Smooth muscle cell (in vitro differentiated cells): Measurements from ENCODE around the gene ARHGAP21. TPM values are rescaled to one million over a fixed set of nuclear protein-coding genes. Genes with fewer than 3 reads are reported as not detected.

Experiments
- DNase-seq: peaks from one replicate; lab custom pipeline; 2025; ENCODE audit not compliant: unreplicated experiment; lab: John Stamatoyannopoulos, UW
- H2AFZ ChIP-seq: fragments of 200-600 bp; sonication (generic); 2 replicates; pipeline ENCODE4 v1.6.0; 2016; ENCODE audit warnings: antibody characterized with exemption, low read depth, mild to moderate bottlenecking
- H3F3A ChIP-seq: fragments of 200-600 bp; sonication (generic); 2 replicates; pipeline ENCODE4 v1.6.0; 2017; ENCODE audit warnings: antibody characterized with exemption, low read depth
- H3K27ac ChIP-seq: fragments of 200-600 bp; sonication (generic); 2 replicates; pipeline ENCODE4 v1.5.1; 2016; ENCODE audit warnings: low read depth, mild to moderate bottlenecking
- H3K27me3 ChIP-seq: fragments of 200-600 bp; sonication (generic); 2 replicates; pipeline ENCODE4 v1.6.1; 2016; ENCODE audit warnings: low read depth, mild to moderate bottlenecking
- H3K36me3 ChIP-seq: fragments of 200-600 bp; sonication (generic); 2 replicates; pipeline ENCODE4 v1.5.1; 2016; ENCODE audit warnings: low read depth
- H3K4me1 ChIP-seq: fragments of 200-600 bp; sonication (generic); 2 replicates; pipeline ENCODE4 v1.5.1; 2016; ENCODE audit warnings: low read depth
- H3K4me2 ChIP-seq: fragments of 200-600 bp; sonication (generic); 2 replicates; pipeline ENCODE4 v1.6.0; 2016; ENCODE audit warnings: mild to moderate bottlenecking
- H3K4me3 ChIP-seq: fragments of 200-600 bp; sonication (generic); 2 replicates; pipeline ENCODE4 v1.5.1; 2016; ENCODE audit warnings: mild to moderate bottlenecking
- H3K79me2 ChIP-seq: fragments of 200-600 bp; sonication (generic); 2 replicates; pipeline ENCODE4 v1.6.0; 2016; ENCODE audit warnings: low read depth, mild to moderate bottlenecking
- H3K9ac ChIP-seq: fragments of 200-600 bp; sonication (generic); 2 replicates; pipeline ENCODE4 v1.6.0; 2016; ENCODE audit warnings: low read depth
- H3K9me3 ChIP-seq: fragments of 200-600 bp; sonication (generic); replicated peaks from 2 replicates; pipeline ENCODE4 v1.5.1; 2016; ENCODE audit warnings: low read depth
- H4K20me1 ChIP-seq: fragments of 200-600 bp; sonication (generic); 2 replicates; pipeline ENCODE4 v1.6.0; 2016; ENCODE audit warnings: low read depth
- WGBS: methylation state at CpG from one replicate; pipeline ENCODE4 v1.1.7; 2016; ENCODE audit warnings: low lambda C conversion rate; 5-methylcytosine and 5-hydroxymethylcytosine counted together
- polyA plus RNA-seq: library from polyadenylated mRNA; unstranded; fragments of >200 nt; fragmentation: Nextera tagmentation; extraction: Ambion mirVana; gene quantifications from 2 replicates; pipeline ENCODE4 v1.2.1, GENCODE V29; 2016
- total RNA-seq: library from RNA; depleted of rRNA; stranded (reverse); fragments of >200 nt; gene quantifications from 2 replicates; pipeline ENCODE4 v1.2.3, GENCODE V29; 2014
- TF ChIP-seq, protein P1 (sequence below): fragments of 200-600 bp; sonication (generic); IDR thresholded peaks from 2 replicates; pipeline ENCODE4 v1.5.1; 2017; ENCODE audit warnings: borderline replicate concordance, mild to moderate bottlenecking, antibody characterized with exemption; ENCODE audit not compliant: insufficient read depth, poor library complexity, severe bottlenecking

ARHGAP21 gene
- total and polyA plus RNA-seq, 2 experiments from 2014 or later, result 8.9 to 59.1 TPM

DNA sequence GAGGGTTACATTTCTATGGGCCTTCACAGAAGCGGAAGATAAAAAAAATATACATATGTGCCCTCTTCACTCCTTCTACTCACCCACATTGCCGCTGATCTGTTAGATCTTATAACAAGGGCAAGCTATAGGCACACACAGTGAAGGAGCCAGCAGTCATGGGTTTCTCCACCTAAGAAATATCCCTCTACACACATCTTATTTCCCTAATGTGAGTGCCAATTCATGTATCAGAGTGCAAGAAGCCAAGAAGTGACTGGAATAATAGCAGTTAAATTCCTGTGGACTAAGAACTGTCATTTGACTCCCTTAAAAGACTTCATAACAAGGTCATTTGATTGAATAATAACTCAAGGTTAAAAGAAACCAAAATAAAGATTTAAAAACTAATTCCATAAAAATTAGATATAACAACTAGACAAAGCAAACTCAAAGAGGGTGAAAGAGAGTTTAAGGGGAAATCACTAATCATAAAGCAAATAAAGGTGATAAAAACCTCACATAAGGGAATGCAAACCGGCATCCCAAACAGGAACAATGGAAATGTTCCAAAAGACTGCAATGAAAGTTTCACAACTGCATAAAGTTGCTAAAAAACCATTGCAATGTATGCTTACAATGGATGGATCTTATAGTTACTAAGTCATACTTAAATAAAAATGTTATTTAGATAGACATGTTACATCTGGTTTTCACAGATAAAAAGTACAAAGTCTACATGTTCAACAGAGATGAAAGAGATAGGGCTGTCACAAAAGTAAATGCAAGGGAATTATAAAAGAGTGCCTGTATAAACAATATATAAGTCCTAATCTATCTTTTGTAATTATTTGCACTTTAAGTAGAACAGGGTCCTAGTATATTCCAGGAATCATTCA lies 42.8 kb downstream of the ARHGAP21 start:
- Histone ChIP-seq H3K4me1 (no peaks in the 10 kb centered on the region), H3K4me2 (peak overlapping the region; percentile 8), H3K9ac (no peak overlapping the region), H3K27ac (no peak overlapping the region), H3K4me3 (peak overlapping the region; percentile 8), H3F3A (no peaks in the 10 kb centered on the region), H2AFZ (no peak overlapping the region), H4K20me1 (peaks cover 89% of the 10 kb centered on the region), H3K36me3 (no peaks in the 10 kb centered on the region), H3K9me3 (peaks cover 5% of the 10 kb centered on the region), H3K79me2 (peaks cover 93% of the 10 kb centered on the region), H3K27me3 (no peaks in the 10 kb centered on the region)
- TF ChIP-seq, protein P1, sequence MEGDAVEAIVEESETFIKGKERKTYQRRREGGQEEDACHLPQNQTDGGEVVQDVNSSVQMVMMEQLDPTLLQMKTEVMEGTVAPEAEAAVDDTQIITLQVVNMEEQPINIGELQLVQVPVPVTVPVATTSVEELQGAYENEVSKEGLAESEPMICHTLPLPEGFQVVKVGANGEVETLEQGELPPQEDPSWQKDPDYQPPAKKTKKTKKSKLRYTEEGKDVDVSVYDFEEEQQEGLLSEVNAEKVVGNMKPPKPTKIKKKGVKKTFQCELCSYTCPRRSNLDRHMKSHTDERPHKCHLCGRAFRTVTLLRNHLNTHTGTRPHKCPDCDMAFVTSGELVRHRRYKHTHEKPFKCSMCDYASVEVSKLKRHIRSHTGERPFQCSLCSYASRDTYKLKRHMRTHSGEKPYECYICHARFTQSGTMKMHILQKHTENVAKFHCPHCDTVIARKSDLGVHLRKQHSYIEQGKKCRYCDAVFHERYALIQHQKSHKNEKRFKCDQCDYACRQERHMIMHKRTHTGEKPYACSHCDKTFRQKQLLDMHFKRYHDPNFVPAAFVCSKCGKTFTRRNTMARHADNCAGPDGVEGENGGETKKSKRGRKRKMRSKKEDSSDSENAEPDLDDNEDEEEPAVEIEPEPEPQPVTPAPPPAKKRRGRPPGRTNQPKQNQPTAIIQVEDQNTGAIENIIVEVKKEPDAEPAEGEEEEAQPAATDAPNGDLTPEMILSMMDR, result no peak
- 93% methylated on average over 3 of the region's 3 CpGs for WGBS
- DNase-seq, result no peak

DNA sequence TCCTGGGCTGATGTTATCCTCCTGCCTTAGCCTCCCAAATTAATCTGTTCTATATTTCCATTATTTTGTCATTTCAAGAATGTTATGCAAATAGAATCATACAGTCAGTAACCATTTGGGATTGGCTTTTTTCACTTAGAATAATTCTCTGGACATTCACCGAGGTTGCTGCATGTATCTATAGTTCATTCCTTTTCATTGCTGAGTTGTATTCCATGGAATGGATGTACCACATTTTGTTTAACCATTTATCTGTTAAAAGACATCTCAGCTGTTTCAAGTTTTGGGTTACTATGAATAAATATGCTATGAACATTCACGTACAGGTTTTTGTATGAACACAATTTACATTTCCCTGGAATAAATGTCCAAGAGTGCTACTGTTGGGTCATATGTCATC lies 44.9 kb downstream of the ARHGAP21 start:
- TF ChIP-seq, protein P1, result no peak
- peaks cover 93% of the 10 kb centered on the region for H3K79me2 ChIP-seq

GRCh38 chr10:24674892-24675632 lies 48.6 kb downstream of the ARHGAP21 start:
- no peaks in the 10 kb centered on the region for H3K27me3 ChIP-seq
- no peak overlapping the region for H2AFZ ChIP-seq
- H3K9ac ChIP-seq, result no peak overlapping the region
- TF ChIP-seq, protein P1, result no peak
- H3K4me3 ChIP-seq, result no peak overlapping the region
- no peaks in the 10 kb centered on the region for H3K36me3 ChIP-seq
- H3K4me1 ChIP-seq, result no peaks in the 10 kb centered on the region
- H3K27ac ChIP-seq, result no peak overlapping the region
- H4K20me1 ChIP-seq, result peaks cover 91% of the 10 kb centered on the region
- WGBS, result 95% methylated on average over 5 of the region's 5 CpGs
- DNase-seq, result no peak
- peaks cover 94% of the 10 kb centered on the region for H3K79me2 ChIP-seq
- no peak overlapping the region for H3K4me2 ChIP-seq
- no peaks in the 10 kb centered on the region for H3F3A ChIP-seq
- H3K9me3 ChIP-seq, result peaks cover 5% of the 10 kb centered on the region

More for the DNA sequence above, 44.9 kb downstream of the ARHGAP21 start:
- Histone ChIP-seq H3K4me3 (no peak overlapping the region), H3K27me3 (no peaks in the 10 kb centered on the region), H3K27ac (no peak overlapping the region), H3K4me2 (no peak overlapping the region), H3K36me3 (no peaks in the 10 kb centered on the region), H2AFZ (no peak overlapping the region), H3K9ac (no peak overlapping the region), H4K20me1 (peaks cover 91% of the 10 kb centered on the region), H3F3A (no peaks in the 10 kb centered on the region), H3K9me3 (peaks cover 5% of the 10 kb centered on the region), H3K4me1 (no peaks in the 10 kb centered on the region)
- no peak for DNase-seq
- 100% methylated on average over 2 of the region's 2 CpGs for WGBS
